Gastroesophageal sphincter (tissue), 3 donors: ENCODE measurements around the gene IGSF23.

Experiments used
- CTCF ChIP-seq, 4 experiments: fragments of 200-600 bp in 2 of 4; fragments of 450-650 bp in 2 of 4; sonication (generic) in 1 of 4; IDR thresholded peaks; one replicate each; pipeline ENCODE4 v1.5.1; 2017 to 2019; ENCODE audit warnings: antibody characterized with exemption in 4 of 4, mild to moderate bottlenecking in 2 of 4, moderate library complexity in 2 of 4
- POLR2A ChIP-seq, 2 donors: fragments of 450-650 bp; IDR thresholded peaks; one replicate each; pipeline ENCODE4 v1.6.1; 2017; ENCODE audit warnings: antibody characterized with exemption in 2 of 2, mild to moderate bottlenecking in 2 of 2, moderate library complexity in 1 of 2
- POLR2AphosphoS5 ChIP-seq: sonication (generic); formaldehyde crosslinking; IDR thresholded peaks from one replicate; pipeline ENCODE4 v1.6.1; 2017; ENCODE audit warnings: antibody characterized with exemption

- TF ChIP-seq POLR2A (IDR thresholded peaks at IDR 0.05), result no peak
- no peak for TF ChIP-seq CTCF (IDR thresholded peaks at IDR 0.05)
- no peak for TF ChIP-seq POLR2AphosphoS5
These were observed 16.8 kb upstream of the IGSF23 start for GRCh38 chr19:44596428-44597130.
